ENCODE results near the gene NHERF1. TPM values are rescaled to one million over a fixed set of nuclear protein-coding genes. Genes with fewer than 3 reads are reported as not detected.

Gene NHERF1
- total and polyA plus RNA-seq, 2 of the 4 experiments (the other 2 are of a cell fraction), result 3.8 to 11.8 TPM

DNA sequence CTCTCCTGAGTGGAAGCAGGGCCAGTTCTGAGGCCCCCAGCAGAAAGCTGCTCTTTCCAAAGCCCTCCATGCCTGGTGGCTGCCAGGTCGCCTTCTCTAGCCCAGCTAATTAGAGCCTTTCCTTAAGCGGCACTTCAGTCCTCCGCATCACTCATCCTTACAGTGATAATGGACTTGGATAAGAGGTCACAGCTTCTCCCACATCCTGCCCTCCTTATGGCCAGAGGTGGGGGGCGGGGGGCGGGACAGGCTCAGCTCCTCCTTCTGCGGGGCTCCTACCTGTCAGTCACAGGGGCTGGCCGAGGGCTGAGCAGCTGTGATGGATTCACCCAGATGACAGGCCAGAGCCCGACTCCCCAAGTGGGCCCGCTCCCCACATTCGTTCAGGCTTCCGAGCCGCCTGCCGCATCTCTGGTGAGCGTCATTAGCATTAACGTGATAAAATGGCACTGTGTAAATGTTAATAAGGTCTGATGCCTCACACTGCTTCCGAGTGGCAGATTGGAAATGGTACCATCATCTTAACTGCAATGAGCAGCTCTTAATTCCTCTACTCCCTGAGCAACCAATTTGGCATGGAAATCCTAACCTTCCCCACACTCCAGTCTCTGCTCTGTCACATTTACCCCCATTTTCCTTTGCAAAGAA, 70.0 kb downstream of the NHERF1 start:
- Histone ChIP-seq H2BK15ac (ENCODE audit: low read depth, low read length) (no peak overlapping the region), H3K27me3 (ENCODE audit: control insufficient read depth, insufficient read depth, low read length) (no peaks in the 10 kb centered on the region), H2BK120ac (ENCODE audit: low read depth, low read length) (no peak overlapping the region), H3K4me3 (ENCODE audit: insufficient read depth, low read depth, low read length) (no peak overlapping the region), H3K9ac (ENCODE audit: low read depth, low read length) (no peak overlapping the region), H3K56ac (ENCODE audit: extremely low read depth, insufficient read depth, low read length) (no peak overlapping the region), H4K5ac (ENCODE audit: low read depth, low read length) (no peak overlapping the region), H3K14ac (replicated peaks; ENCODE audit: low read depth, low read length) (no peak overlapping the region), H4K8ac (ENCODE audit: low read depth in 2 of 2, low read length in 2 of 2) (no peak overlapping the region), H3K79me1 (ENCODE audit: low read depth in 1 of 2, low read length in 2 of 2) (no peaks in the 10 kb centered on the region), H2AFZ (replicated peaks; ENCODE audit: low read length, poor library complexity) (no peak overlapping the region), H3K18ac (ENCODE audit: low read depth, low read length) (no peak overlapping the region), H3K27ac (ENCODE audit: insufficient read depth, low read length) (no peak overlapping the region), H3K4me2 (ENCODE audit: low read depth, low read length) (no peak overlapping the region), H3K23ac (ENCODE audit: low read depth, low read length) (no peak overlapping the region), H3K4ac (ENCODE audit: low read depth, low read length) (no peak overlapping the region), H4K91ac (ENCODE audit: insufficient read depth, low read depth, low read length) (no peak overlapping the region), H3K9me3 (ENCODE audit: control insufficient read depth, insufficient read depth, low read length) (no peaks in the 10 kb centered on the region), H3K4me1 (ENCODE audit: control insufficient read depth, insufficient read depth, low read length) (no peaks in the 10 kb centered on the region), H3K36me3 (ENCODE audit: control insufficient read depth, insufficient read depth, low read length) (peaks cover 13% of the 10 kb centered on the region), H4K20me1 (ENCODE audit: insufficient read depth, low read length) (no peaks in the 10 kb centered on the region), H3K9me1 (ENCODE audit: insufficient read depth, low read length) (0 out of 2 replicates have a peak, but pooled peaks cover 3% of the 10 kb centered on the region), H2BK20ac (ENCODE audit: low read depth, low read length) (no peak overlapping the region), H2BK5ac (ENCODE audit: low read depth, low read length, poor library complexity, severe bottlenecking) (no peak overlapping the region), H2AK9ac (replicated peaks; ENCODE audit: low read depth, low read length, poor library complexity) (no peak overlapping the region), H2AK5ac (ENCODE audit: low read depth, low read length) (no peak overlapping the region)
- dilution Hi-C loops (cut with HindIII; ENCODE audit: low sequenced_read_pairs, unreplicated experiment), result no loop called here
- DNase-seq (no peak), ATAC-seq (ENCODE audit: low read depth) (no peak)
- WGBS, 2 experiments (ENCODE audit: extremely low coverage in 2 of 2, insufficient read length in 1 of 2), result 82% methylated on average over 8 of the region's 16 CpGs; no CpG with 5 or more reads in 1 of the 2 experiments
- intact Hi-C loops (cut with micrococcal nuclease), result no loop called here
- CTCF ChIA-PET, result no interaction called here
- in situ Hi-C loops (cut with MboI; ENCODE audit: low sequenced_read_pairs), result no loop called here
- POLR2A ChIA-PET (ENCODE audit: unreplicated experiment), result no interaction called here
- TF ChIP-seq SMC3 (IDR thresholded peaks at IDR 0.05; ENCODE audit: low read depth, low read length), result no peak
- no peak for TF ChIP-seq CHD1 (IDR thresholded peaks at IDR 0.05; ENCODE audit: low read depth, low read length)
- TF ChIP-seq MAZ (IDR thresholded peaks at IDR 0.05; ENCODE audit: borderline replicate concordance, low read depth, low read length), result no peak
- TF ChIP-seq, protein P1, sequence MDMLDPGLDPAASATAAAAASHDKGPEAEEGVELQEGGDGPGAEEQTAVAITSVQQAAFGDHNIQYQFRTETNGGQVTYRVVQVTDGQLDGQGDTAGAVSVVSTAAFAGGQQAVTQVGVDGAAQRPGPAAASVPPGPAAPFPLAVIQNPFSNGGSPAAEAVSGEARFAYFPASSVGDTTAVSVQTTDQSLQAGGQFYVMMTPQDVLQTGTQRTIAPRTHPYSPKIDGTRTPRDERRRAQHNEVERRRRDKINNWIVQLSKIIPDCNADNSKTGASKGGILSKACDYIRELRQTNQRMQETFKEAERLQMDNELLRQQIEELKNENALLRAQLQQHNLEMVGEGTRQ (IDR thresholded peaks at IDR 0.05; ENCODE audit: low read depth, low read length), result no peak
- TF ChIP-seq, protein P2, sequence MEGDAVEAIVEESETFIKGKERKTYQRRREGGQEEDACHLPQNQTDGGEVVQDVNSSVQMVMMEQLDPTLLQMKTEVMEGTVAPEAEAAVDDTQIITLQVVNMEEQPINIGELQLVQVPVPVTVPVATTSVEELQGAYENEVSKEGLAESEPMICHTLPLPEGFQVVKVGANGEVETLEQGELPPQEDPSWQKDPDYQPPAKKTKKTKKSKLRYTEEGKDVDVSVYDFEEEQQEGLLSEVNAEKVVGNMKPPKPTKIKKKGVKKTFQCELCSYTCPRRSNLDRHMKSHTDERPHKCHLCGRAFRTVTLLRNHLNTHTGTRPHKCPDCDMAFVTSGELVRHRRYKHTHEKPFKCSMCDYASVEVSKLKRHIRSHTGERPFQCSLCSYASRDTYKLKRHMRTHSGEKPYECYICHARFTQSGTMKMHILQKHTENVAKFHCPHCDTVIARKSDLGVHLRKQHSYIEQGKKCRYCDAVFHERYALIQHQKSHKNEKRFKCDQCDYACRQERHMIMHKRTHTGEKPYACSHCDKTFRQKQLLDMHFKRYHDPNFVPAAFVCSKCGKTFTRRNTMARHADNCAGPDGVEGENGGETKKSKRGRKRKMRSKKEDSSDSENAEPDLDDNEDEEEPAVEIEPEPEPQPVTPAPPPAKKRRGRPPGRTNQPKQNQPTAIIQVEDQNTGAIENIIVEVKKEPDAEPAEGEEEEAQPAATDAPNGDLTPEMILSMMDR (conservative IDR thresholded peaks at IDR 0.05; ENCODE audit: low read depth, low read length), result no peak
- no peak for TF ChIP-seq MXI1 (IDR thresholded peaks at IDR 0.05; ENCODE audit: borderline replicate concordance, low read depth, low read length)
- TF ChIP-seq RAD21 (IDR thresholded peaks at IDR 0.05; ENCODE audit: low read length), result no peak
- no peak for TF ChIP-seq POLR2A (IDR thresholded peaks at IDR 0.05; ENCODE audit: low read depth, low read length)
- TF ChIP-seq RCOR1 (IDR thresholded peaks at IDR 0.05; ENCODE audit: insufficient replicate concordance, low read length), result no peak
- no peak for TF ChIP-seq RFX5 (IDR thresholded peaks at IDR 0.05; ENCODE audit: low read depth, low read length)
- no peak for TF ChIP-seq FOS (IDR thresholded peaks at IDR 0.05; ENCODE audit: low read depth, low read length)
- no peak for TF ChIP-seq MAFK (IDR thresholded peaks at IDR 0.05; ENCODE audit: low read depth, low read length)
- no peak for TF ChIP-seq NFE2L2 (IDR thresholded peaks at IDR 0.05; ENCODE audit: low read depth, low read length)
- BruUV-seq (replicated peaks), result no TSS peak
